OCI-LY7 (cell line): ENCODE data around the gene TOM1L2. TPM values are rescaled to one million over a fixed set of nuclear protein-coding genes. Genes with fewer than 3 reads are reported as not detected.
"Not testable (repeated sequence)": the region's sequence is repeated elsewhere in the genome, so short reads cannot be mapped to it uniquely, and the experiment has no call there.

Experiments used
- BruUV-seq: library from RNA; stranded (reverse); fragments of 400-500 nt; replicated peaks from 2 replicates; lab custom pipeline; 2021; lab: Mats Ljungman, UMichigan
- CTCF ChIA-PET: fragments of 300-600 bp; sonication (Branson Sonifier 250); formaldehyde crosslinking; loops from one replicate; lab custom pipeline; 2022; ENCODE audit warnings: antibody characterized with exemption; ENCODE audit not compliant: unreplicated experiment; lab: Charles Lee
- POLR2A ChIA-PET: fragments of 300-600 bp; sonication (Branson Sonifier 250); formaldehyde crosslinking; loops from one replicate; lab custom pipeline; 2022; ENCODE audit warnings: antibody characterized with exemption; lab: Charles Lee
- DNase-seq: peaks from one replicate; pipeline ENCODE4 v3.0.0-alpha.2; 2015; ENCODE audit warnings: low spot score
- H2AFZ ChIP-seq: fragments of 200-600 bp; sonication (generic), shearing (Covaris generic); 2 replicates; pipeline ENCODE4 v1.6.1; 2014; ENCODE audit warnings: mild to moderate bottlenecking, antibody characterized with exemption, low read length, moderate library complexity
- H3K27ac ChIP-seq: fragments of 200-600 bp; sonication (generic); 2 replicates; pipeline ENCODE4 v1.5.1; 2014; ENCODE audit warnings: mixed run types, low read depth, mild to moderate bottlenecking, moderate library complexity, low read length, inconsistent platforms; ENCODE audit not compliant: poor library complexity, severe bottlenecking
- H3K36me3 ChIP-seq: fragments of 200-600 bp; sonication (generic); 2 replicates; pipeline ENCODE4 v1.6.1; 2014; ENCODE audit warnings: mild to moderate bottlenecking, antibody characterized with exemption, low read length, moderate library complexity, mixed read lengths; ENCODE audit not compliant: insufficient read depth
- H3K4me1 ChIP-seq: fragments of 200-600 bp; sonication (generic); 2 replicates; pipeline ENCODE4 v1.5.1; 2014; ENCODE audit warnings: mild to moderate bottlenecking, low read length; ENCODE audit not compliant: insufficient read depth, poor library complexity, severe bottlenecking
- H3K4me2 ChIP-seq: fragments of 200-600 bp; sonication (generic); 2 replicates; pipeline ENCODE4 v1.6.1; 2014; ENCODE audit warnings: mild to moderate bottlenecking, low read length
- H3K4me3 ChIP-seq: fragments of 200-600 bp; sonication (generic); 2 replicates; pipeline ENCODE4 v1.5.1; 2014; ENCODE audit warnings: mild to moderate bottlenecking, low read depth, low read length; ENCODE audit not compliant: poor library complexity, severe bottlenecking
- H3K79me2 ChIP-seq: fragments of 200-600 bp; sonication (generic); 2 replicates; pipeline ENCODE4 v1.6.1; 2016; ENCODE audit warnings: low read depth, mild to moderate bottlenecking, low read length, moderate library complexity, mixed read lengths; ENCODE audit not compliant: insufficient read depth
- H3K9me2 ChIP-seq: fragments of 200-600 bp; sonication (generic); 2 replicates; pipeline ENCODE4 v1.6.1; 2016; ENCODE audit warnings: mild to moderate bottlenecking, low read length, mixed read lengths; ENCODE audit not compliant: insufficient read depth
- H3K9me3 ChIP-seq: fragments of 200-600 bp; sonication (generic); 2 replicates; pipeline ENCODE4 v1.6.1; 2014; ENCODE audit warnings: mild to moderate bottlenecking, mixed run types, low read length, mixed read lengths
- H4K20me1 ChIP-seq: fragments of 200-600 bp; sonication (generic); 2 replicates; pipeline ENCODE4 v1.6.1; 2014; ENCODE audit warnings: mild to moderate bottlenecking, antibody characterized with exemption, low read length, moderate library complexity, mixed read lengths; ENCODE audit not compliant: insufficient read depth
- CTCF ChIP-seq: fragments of 200-600 bp; sonication (generic); conservative IDR thresholded peaks from 2 replicates; pipeline ENCODE4 v1.5.1; 2014; ENCODE audit warnings: mild to moderate bottlenecking, antibody characterized with exemption, low read length, moderate library complexity, mixed read lengths
- EZH2phosphoT487 ChIP-seq: fragments of 200-600 bp; sonication (generic); IDR thresholded peaks from 2 replicates; pipeline ENCODE4 v1.6.1; 2018; ENCODE audit warnings: low read depth, borderline replicate concordance, mild to moderate bottlenecking, mixed run types, antibody characterized with exemption, low read length, moderate library complexity, mixed read lengths
- intact Hi-C: fragments of 100-400 bp; cut with micrococcal nuclease; formaldehyde crosslinking; loops from one replicate; pipeline ENCODE4 v1.10.0; 2022; ENCODE audit not compliant: unreplicated experiment
- total RNA-seq, 2 experiments: library from RNA; depleted of rRNA in 1 of 2; stranded (reverse); fragments of >200 nt in 1 of 2; shearing (Covaris generic) in 1 of 2; gene quantifications; 2 replicates each; pipeline ENCODE4 v1.2.3, GENCODE V29; 2014 to 2022

The TOM1L2 gene
- total RNA-seq, 2 experiments from 2014 or later: 4.9 to 14.3 TPM

GRCh38 chr17:17941015-17941414 is 31.2 kb downstream of the TOM1L2 start:
- intact Hi-C loops: no loop called here
- Histone ChIP-seq H3K27ac (no peak overlapping the region), H2AFZ (no peak overlapping the region), H3K4me2 (no peak overlapping the region), H3K9me3 (no peaks in the 10 kb centered on the region), H3K4me1 (peaks cover 8% of the 10 kb centered on the region), H3K36me3 (no peaks in the 10 kb centered on the region), H3K79me2 (no peaks in the 10 kb centered on the region), H3K4me3 (no peak overlapping the region), H3K9me2 (no peaks in the 10 kb centered on the region), H4K20me1 (no peaks in the 10 kb centered on the region)
- no peak for DNase-seq
- POLR2A ChIA-PET: no interaction called here
- CTCF ChIA-PET: no interaction called here
- TF ChIP-seq CTCF (no peak), EZH2phosphoT487 (no peak)
- BruUV-seq: no TSS peak

- CTCF ChIA-PET: no interaction called here
- Histone ChIP-seq H3K9me2 (no peaks in the 10 kb centered on the region), H2AFZ (no peak overlapping the region), H3K4me1 (peaks cover 8% of the 10 kb centered on the region), H3K4me3 (no peak overlapping the region), H4K20me1 (no peaks in the 10 kb centered on the region), H3K27ac (no peak overlapping the region), H3K9me3 (no peaks in the 10 kb centered on the region), H3K36me3 (no peaks in the 10 kb centered on the region), H3K4me2 (no peak overlapping the region), H3K79me2 (no peaks in the 10 kb centered on the region)
- no peak for DNase-seq
- TF ChIP-seq EZH2phosphoT487 (no peak), CTCF (no peak)
- POLR2A ChIA-PET: interaction anchor here (0.7 kb wide), 1 partner anchor 408 kb away, joined by 6 read pairs; no protein-coding TSS in a partner anchor
- intact Hi-C loops: no loop called here
- no TSS peak for BruUV-seq
Measured at GRCh38 chr17:17940441-17940911, 31.7 kb downstream of the TOM1L2 start.

- H3K4me1 ChIP-seq, intact Hi-C loops, CTCF ChIA-PET, H3K79me2 ChIP-seq, H3K9me2 ChIP-seq, H4K20me1 ChIP-seq, H3K4me3 ChIP-seq, H3K9me3 ChIP-seq, DNase-seq, H3K27ac ChIP-seq, BruUV-seq, H3K4me2 ChIP-seq, H2AFZ ChIP-seq, H3K36me3 ChIP-seq: not testable (repeated sequence)
- POLR2A ChIA-PET: interaction anchor here (0.7 kb wide), 1 partner anchor 408 kb away, joined by 6 read pairs; no protein-coding TSS in a partner anchor
Measured at GRCh38 chr17:17939941-17940340, 32.3 kb downstream of the TOM1L2 start.
